H1 (cell line): ENCODE data around the gene CPA2.
"Not testable (repeated sequence)": the region's sequence is repeated elsewhere in the genome, so short reads cannot be mapped to it uniquely, and the experiment has no call there.

ENCODE experiments used
- ASH2L ChIP-seq: fragments of 200-600, 300-600 bp; sonication (generic); IDR thresholded peaks from one replicate; pipeline ENCODE4 v1.7.1; 2017; ENCODE audit warnings: low read length
- EZH2 ChIP-seq: fragments of 200-600 bp; sonication (generic); IDR thresholded peaks from 2 replicates; pipeline ENCODE4 v1.7.1; 2012; ENCODE audit warnings: low read depth, mild to moderate bottlenecking, moderate library complexity, low read length, inconsistent platforms; ENCODE audit not compliant: severe bottlenecking
- TCF12 ChIP-seq: IDR thresholded peaks from 2 replicates; pipeline ENCODE4 v1.6.1; 2011; ENCODE audit warnings: low read depth, mild to moderate bottlenecking, low read length
- TF ChIP-seq, protein P1 (sequence below), 3 experiments: IDR thresholded peaks; 1 replicate in 2 of 3; 2 replicates in 1 of 3; pipeline versions ENCODE4 v1.5.1 to v1.6.1; 2011; ENCODE audit warnings: low read length in 3 of 3, mild to moderate bottlenecking in 3 of 3, inconsistent platforms in 2 of 3, low read depth in 1 of 3, moderate library complexity in 1 of 3; ENCODE audit not compliant: insufficient read depth in 1 of 3; ENCODE audit errors: control extremely low read depth in 1 of 3

DNA sequence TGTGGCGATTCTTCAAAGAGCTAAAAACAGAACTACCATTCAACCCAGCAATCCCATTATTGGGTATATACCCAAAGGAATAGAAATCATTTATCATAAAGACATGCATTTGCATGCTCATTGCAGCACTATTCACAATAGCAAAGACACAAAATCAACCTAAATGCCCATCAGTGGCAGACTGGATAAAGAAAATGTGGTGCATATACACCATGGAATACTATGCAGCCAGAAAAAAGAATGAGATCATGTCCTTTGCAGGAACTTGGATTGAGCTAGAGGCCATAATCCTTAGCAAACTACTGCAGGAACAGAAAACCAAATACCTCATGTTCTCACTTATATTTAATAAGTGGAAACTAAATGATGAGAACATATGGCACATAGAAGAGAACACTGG lies 20.2 kb upstream of the CPA2 start:
- TF ChIP-seq EZH2, ASH2L, TCF12: not testable (repeated sequence)
- TF ChIP-seq, protein P1, sequence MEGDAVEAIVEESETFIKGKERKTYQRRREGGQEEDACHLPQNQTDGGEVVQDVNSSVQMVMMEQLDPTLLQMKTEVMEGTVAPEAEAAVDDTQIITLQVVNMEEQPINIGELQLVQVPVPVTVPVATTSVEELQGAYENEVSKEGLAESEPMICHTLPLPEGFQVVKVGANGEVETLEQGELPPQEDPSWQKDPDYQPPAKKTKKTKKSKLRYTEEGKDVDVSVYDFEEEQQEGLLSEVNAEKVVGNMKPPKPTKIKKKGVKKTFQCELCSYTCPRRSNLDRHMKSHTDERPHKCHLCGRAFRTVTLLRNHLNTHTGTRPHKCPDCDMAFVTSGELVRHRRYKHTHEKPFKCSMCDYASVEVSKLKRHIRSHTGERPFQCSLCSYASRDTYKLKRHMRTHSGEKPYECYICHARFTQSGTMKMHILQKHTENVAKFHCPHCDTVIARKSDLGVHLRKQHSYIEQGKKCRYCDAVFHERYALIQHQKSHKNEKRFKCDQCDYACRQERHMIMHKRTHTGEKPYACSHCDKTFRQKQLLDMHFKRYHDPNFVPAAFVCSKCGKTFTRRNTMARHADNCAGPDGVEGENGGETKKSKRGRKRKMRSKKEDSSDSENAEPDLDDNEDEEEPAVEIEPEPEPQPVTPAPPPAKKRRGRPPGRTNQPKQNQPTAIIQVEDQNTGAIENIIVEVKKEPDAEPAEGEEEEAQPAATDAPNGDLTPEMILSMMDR (IDR thresholded peaks at IDR 0.05; ENCODE audit: control extremely low read depth in 1 of 3, insufficient read depth in 1 of 3, low read depth in 1 of 3, low read length in 3 of 3): not testable (repeated sequence)
